Embryonic facial prominence (tissue), 1 donor: ENCODE data around the gene SWAP70.
"Not testable (repeated sequence)": the region's sequence is repeated elsewhere in the genome, so short reads cannot be mapped to it uniquely, and the experiment has no call there.

Experiments
- DNase-seq: peaks from one replicate; pipeline ENCODE4 v3.0.0-alpha.2; 2016; ENCODE audit errors: extremely low spot score

SWAP70 gene

DNA sequence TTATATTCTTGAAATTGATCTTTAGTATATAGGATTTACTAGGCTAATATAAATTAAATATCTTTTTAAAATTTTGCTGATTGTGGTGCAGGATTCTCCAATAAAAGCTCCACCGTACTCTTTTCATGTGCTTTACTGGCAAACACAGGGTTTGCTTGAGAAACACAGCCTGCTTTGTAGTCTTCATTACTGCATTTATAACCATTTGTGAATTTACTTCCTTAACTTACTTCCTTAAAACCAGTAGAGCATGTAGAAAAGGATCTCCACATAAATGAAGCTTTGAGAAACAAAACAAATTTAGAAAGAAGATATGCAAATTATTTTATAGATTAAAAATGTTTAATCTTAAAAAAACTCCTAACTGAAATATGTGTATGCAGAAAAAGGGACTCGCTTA lies 28.8 kb downstream of the SWAP70 start:
- no peak for DNase-seq

DNA sequence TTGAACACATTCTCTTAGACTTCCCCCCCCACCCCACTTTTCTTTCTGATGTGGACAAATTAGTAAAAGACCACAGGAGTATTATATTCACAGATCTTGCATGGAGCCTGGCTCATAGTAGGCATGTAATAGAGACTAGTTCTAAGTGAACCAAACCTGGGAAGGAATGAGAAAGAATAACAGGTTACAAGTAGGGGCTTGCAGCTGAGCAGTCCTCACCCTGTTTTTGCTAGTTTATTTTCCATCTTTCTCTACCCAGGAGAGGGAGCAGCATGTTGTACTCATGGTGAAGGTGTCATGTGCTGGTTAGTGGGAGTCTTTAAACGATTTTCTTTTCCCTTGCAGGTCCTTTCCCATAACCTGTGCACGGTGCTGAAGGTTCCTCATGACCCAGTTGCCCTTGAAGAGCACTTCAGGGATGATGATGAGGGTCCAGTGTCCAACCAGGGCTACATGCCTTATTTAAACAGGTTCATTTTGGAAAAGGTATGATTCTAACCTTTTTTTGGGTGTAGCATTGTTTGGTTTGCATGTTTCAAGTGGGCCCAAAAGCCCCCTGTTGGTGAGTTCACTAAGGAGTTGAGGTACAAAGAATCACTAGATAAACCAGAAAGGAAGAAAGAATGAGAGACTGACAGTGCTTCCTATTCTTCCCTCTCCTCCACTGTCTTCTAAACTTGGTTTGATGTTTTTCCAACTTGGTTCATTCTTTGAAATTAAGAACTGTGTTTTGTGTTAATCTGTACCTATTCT lies 30.1 kb downstream of the SWAP70 start:
- no peak for DNase-seq

DNA sequence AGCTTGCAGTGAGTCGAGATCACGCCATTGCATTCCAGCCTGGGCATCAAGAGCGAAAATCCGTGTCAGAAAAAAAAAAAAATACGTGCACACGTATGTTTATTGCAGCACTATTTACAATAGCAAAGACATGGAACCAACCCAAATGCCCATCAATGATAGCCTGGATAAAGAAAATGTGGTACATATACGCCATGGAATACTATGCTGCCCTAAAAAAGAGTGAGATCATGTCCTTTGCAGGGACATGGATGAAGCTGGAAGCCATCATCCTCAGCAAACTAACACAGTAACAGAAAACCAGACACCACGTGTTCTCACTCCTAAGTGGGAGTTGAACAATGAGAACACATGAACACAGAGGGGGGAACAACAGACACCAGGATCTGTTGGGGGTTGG lies 31.4 kb downstream of the SWAP70 start:
- DNase-seq: not testable (repeated sequence)

- no peak for DNase-seq
Measured at GRCh38 chr11:9697766-9698165, 33.9 kb downstream of the SWAP70 start.

DNA sequence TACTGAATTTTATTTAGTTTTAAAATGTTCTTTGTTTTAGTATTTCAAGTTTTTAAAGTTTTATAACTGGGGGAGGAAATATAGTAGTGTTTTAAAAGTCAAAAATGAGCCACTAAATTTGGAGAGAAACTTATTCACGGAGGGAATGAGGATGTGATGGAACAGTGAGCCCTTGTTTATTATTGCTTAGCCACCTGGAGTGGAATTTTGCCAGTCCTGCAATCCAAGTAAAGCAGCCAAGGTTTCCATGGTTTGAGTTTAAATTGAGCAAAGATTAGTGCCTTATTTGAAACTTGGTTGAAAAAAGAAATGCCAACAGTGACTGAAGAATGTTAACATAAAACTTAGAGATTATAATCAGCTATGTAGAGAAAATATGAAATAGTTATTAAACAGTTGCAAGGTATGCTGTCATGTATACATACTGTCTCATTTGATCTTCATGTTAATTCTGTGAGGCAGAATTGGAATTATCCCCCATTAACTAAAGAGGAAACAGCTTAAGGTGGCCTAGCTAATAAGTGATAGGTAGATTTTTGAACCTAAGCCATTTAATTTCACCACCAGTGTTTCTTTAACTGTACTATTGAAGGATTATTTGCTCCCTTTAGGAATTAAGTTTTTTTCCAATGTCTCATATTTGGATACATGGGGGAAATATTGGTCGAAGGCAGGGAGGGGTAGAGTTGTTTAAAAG lies 36.4 kb downstream of the SWAP70 start:
- no peak for DNase-seq

DNA sequence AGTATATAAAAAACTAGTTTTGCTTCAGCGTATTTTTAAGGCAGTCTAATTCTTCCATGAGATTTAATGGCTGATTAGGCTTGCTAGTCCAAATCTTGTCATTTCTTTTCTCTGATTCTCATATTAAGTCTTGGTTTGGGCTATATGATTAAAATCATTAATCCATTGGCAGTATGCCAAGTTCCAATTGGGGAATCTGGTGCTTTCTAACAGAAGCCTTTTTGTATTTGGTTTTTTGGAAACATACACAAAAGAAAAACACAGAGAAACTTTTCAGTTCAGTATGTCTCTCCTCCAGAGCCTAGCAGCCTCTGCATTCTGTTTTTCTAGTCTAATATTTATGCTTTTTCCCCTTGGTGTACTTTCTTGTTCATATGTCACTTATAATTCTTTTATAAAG lies 37.9 kb downstream of the SWAP70 start:
- DNase-seq: no peak

- no peak for DNase-seq
Measured at GRCh38 chr11:9703280-9703679, 39.4 kb downstream of the SWAP70 start.

- no peak for DNase-seq
Measured at GRCh38 chr11:9704037-9704436, 40.2 kb downstream of the SWAP70 start.

DNA sequence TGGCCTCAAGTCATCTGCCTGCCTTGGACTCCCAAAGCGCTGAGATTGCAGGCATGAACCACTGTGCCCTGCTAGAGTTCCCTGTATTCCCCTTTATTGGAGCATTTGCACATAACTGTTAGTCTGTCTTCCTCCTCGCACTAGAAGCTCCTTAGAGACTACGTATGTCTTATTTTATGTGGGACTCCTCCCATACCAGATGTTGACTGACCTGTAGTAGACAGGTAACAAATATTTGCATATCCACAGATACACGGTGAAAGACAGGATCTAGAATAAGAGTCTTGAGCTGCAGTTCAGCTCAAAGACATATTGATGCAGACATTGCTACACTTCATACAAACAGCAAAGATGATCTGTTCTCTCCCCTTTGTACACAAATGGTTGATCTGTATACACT lies 40.7 kb downstream of the SWAP70 start:
- no peak for DNase-seq

- not testable (repeated sequence) for DNase-seq
Measured at GRCh38 chr11:9705361-9705760, 41.5 kb downstream of the SWAP70 start.

GRCh38 chr11:9708544-9708943 lies 44.7 kb downstream of the SWAP70 start:
- DNase-seq: no peak

GRCh38 chr11:9710223-9710622 lies 46.3 kb downstream of the SWAP70 start:
- no peak for DNase-seq

DNA sequence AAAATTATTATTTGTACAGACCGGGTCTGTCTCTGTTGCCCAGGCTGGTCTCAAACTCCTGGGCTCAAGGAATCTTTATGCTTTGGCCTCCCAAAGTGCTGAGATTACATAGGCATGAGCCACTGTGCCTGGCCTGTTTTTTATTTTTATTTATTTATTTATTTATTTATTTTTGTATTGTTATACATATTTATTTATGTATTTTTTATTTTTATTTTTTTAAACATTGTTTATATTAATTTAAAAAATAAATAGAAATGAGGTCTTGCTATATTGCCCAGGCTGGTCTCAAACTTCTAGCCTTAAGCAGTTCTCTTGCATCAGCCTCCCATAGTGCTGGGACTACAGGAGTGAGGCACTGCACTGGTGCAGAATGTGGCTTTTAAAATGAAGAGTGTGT lies 47.0 kb downstream of the SWAP70 start:
- DNase-seq: no peak

GRCh38 chr11:9711454-9712307 lies 47.8 kb downstream of the SWAP70 start:
- no peak for DNase-seq

GRCh38 chr11:9714272-9714940 lies 50.5 kb downstream of the SWAP70 start:
- DNase-seq: no peak

DNA sequence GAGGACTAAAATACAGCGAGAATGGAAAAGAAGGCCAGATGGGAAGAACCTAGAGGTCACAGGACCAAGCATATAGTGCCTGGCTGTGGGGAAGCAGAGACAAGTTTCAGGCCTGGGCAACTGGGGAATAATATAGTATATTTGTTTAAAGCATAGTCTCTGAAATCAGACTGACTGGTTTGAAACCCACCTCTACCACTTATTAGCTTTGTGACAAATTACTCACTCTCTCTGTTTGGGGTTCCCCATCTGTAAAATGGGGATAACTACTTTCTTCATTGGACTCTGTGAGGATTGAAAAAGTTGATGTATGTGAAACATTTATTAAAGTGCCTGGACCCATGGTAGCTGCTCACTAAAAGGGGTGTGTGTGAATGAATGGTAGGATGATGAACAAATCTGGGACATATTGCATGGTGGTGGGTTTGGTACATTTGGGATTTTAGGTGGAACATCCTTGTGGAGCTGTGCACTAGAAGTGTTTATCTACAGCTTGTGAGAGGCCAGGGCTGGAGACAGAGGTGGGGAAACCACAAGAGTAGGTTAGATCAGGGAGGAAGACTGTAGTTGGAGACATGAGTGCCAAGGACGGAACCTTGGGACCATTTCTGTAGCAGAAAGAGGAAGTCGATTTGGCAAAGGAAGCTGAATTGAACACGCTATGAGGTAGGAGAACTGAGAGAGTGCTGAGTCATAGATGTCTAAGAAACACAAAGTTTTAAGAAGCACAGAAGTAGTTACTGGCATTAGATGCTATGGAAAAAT lies 52.6 kb downstream of the SWAP70 start:
- DNase-seq: no peak

DNA sequence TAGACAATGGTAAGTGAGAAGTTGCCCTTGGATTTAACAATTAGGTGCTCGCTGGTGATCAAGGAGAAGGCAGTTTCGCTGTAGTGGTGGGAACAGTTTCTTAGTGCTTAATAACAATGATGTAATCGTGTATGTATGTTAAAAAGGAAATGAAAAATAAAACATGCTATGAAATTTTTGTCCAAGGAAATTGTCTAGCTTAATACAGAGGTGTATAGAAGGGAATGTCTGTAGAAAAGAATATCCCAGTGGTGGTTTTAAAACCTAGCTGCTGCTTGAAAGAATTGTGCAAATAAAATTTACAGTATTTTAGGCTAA lies 53.1 kb downstream of the SWAP70 start:
- DNase-seq: no peak

DNA sequence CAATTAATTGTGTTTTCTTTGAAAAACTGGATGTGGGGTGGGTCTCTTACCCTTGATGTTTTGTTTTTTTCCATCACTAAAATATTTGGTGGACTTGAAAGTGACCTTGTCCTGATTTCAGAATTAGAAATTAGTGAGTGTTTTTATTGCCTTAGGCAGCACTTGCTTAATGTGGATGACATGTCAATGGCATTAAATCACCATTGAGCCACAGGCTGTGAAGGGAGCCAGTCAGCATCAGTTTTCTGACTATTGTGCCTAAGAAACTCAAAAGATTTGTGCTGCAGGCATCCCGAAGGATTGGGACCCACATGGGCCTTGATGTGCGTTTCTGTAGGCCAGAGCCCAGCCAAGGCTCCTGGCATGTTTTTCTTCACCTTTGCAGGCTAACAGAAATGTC lies 53.8 kb downstream of the SWAP70 start:
- no peak for DNase-seq

GRCh38 chr11:9718147-9718546 lies 54.3 kb downstream of the SWAP70 start:
- DNase-seq: no peak

DNA sequence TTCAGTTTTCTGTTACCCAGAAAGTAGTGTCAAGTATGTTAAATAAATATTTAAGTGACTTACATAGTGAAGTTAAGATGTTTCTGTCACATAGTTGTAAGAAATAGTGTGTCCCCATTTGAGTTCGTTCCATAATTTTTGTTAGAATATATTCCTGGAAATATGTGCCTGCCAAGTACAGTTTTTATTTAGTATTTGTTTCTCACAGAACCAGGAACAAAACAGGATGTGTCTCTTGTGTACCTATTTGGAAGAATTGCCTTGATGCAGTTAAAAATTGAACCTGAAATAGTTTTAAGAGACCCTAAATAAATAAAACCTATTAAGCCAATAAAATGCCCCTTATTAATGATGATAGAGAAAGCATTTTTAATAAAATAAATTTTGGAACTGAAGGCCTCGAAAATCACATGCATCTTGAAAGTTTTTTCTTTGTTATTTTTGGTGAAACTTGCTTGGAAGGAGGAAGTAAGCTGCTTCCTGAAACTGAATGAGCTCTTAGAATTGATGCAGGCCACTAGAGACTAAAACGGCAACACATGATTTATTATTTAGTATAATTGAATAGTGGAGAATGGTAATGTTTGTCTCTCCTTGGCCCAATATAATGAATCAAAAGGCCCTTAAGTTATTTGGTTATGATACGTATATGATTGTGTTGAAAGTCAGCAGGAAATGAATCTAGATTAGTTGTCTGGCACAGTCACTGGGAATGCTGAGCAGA lies 55.9 kb downstream of the SWAP70 start:
- DNase-seq: no peak

- no peak for DNase-seq
Measured at GRCh38 chr11:9720290-9720630, 56.4 kb downstream of the SWAP70 start.
